ENCODE results near the gene IQCK. TPM values are rescaled to one million over a fixed set of nuclear protein-coding genes. Genes with fewer than 3 reads are reported as not detected.

IQCK gene
- total RNA-seq, 5 donors from 2014 or later (not counting 1 experiment from before 2014, with no cell fraction given): 1.6 to 3.3 (median 2.0) TPM

GRCh38 chr16:19722981-19723380, 4.9 kb downstream of the IQCK start:
- H3K4me1 Mint-ChIP-seq: peaks cover 5 to 18% (median 7%) of the 10 kb centered on the region in 3 donors
- Histone ChIP-seq H3K27ac (ENCODE audit: low read length) (no peak overlapping the region), H3K4me1 (ENCODE audit: control insufficient read depth in 1 of 2, extremely low read depth in 1 of 2, insufficient read depth in 2 of 2, low read length in 2 of 2) (peaks cover 4 to 8% of the 10 kb centered on the region in 2 experiments), H3K4me3 (ENCODE audit: control insufficient read depth in 1 of 2, extremely low read depth in 1 of 2, low read length in 1 of 2) (no peak overlapping the region), H3K36me3 (ENCODE audit: control insufficient read depth in 2 of 2, extremely low read depth in 1 of 2, insufficient read depth in 1 of 2, low read length in 1 of 2) (no peaks in the 10 kb centered on the region), H3K9me3 (no peaks in the 10 kb centered on the region), H3K27me3 (replicated peaks in 1 of 2; ENCODE audit: control insufficient read depth in 2 of 2, extremely low read depth in 1 of 2, insufficient read depth in 2 of 2, low read length in 1 of 2) (no peaks in the 10 kb centered on the region)
- WGBS (ENCODE audit: insufficient coverage): 94% methylated on average over 5 of the region's 7 CpGs
- ChIA-PET POLR2A (no interaction called here), CTCF (interaction anchor here in 1 of 2 donors (0.6 kb wide), 1 partner anchor 933 kb away, joined by 3 read pairs; the partner anchor contains the start of gene RPS15A)
- H3K27ac Mint-ChIP-seq: no peak overlapping the region
- no peaks in the 10 kb centered on the region for H3K36me3 Mint-ChIP-seq
- H3K27me3 Mint-ChIP-seq: no peaks in the 10 kb centered on the region
- ATAC-seq (replicated peaks in 1 of 4): no peak
- no peak overlapping the region for H3K4me3 Mint-ChIP-seq
- no peaks in the 10 kb centered on the region for H3K9me3 Mint-ChIP-seq
- DNase-seq: no peak

GRCh38 chr16:19728636-19728965, 10.5 kb downstream of the IQCK start:
- DNase-seq: no peak
- ChIA-PET POLR2A (interaction anchor here in 1 of 2 donors (0.6 kb wide), 2 partner anchors 92 to 172 kb away, joined by 4 to 6 read pairs; no protein-coding TSS in a partner anchor), CTCF (no interaction called here)
- H3K36me3 Mint-ChIP-seq: peaks cover 3% of the 10 kb centered on the region
- Histone ChIP-seq H3K9me3 (no peaks in the 10 kb centered on the region), H3K4me3 (ENCODE audit: control insufficient read depth in 1 of 2, extremely low read depth in 1 of 2, low read length in 1 of 2) (no peak overlapping the region), H3K27me3 (replicated peaks in 1 of 2; ENCODE audit: control insufficient read depth in 2 of 2, extremely low read depth in 1 of 2, insufficient read depth in 2 of 2, low read length in 1 of 2) (no peaks in the 10 kb centered on the region), H3K27ac (ENCODE audit: low read length) (no peak overlapping the region), H3K4me1 (ENCODE audit: control insufficient read depth in 1 of 2, extremely low read depth in 1 of 2, insufficient read depth in 2 of 2, low read length in 2 of 2) (no peaks in the 10 kb centered on the region), H3K36me3 (ENCODE audit: control insufficient read depth in 2 of 2, extremely low read depth in 1 of 2, insufficient read depth in 1 of 2, low read length in 1 of 2) (no peaks in the 10 kb centered on the region)
- WGBS (ENCODE audit: insufficient coverage): 33% methylated on average over 1 of the region's 3 CpGs
- peaks cover 0 to 2% (median 0%) of the 10 kb centered on the region in 3 donors for H3K4me1 Mint-ChIP-seq
- no peak overlapping the region for H3K27ac Mint-ChIP-seq
- no peaks in the 10 kb centered on the region for H3K27me3 Mint-ChIP-seq
- H3K9me3 Mint-ChIP-seq: no peaks in the 10 kb centered on the region
- no peak for ATAC-seq (replicated peaks in 1 of 4)
- H3K4me3 Mint-ChIP-seq: no peak overlapping the region

GRCh38 chr16:19733551-19733950, 15.5 kb downstream of the IQCK start:
- POLR2A ChIA-PET: no interaction called here
- Mint-ChIP-seq H3K4me3 (no peak overlapping the region), H3K27ac (no peak overlapping the region), H3K4me1 (no peaks in the 10 kb centered on the region), H3K27me3 (no peaks in the 10 kb centered on the region), H3K36me3 (peaks cover 19% of the 10 kb centered on the region), H3K9me3 (no peaks in the 10 kb centered on the region)
- H3K27ac ChIP-seq (ENCODE audit: low read length): no peak overlapping the region
- CTCF ChIA-PET: interaction anchor here in 1 of 2 donors (0.6 kb wide), 1 partner anchor 109 kb away, joined by 3 read pairs; no protein-coding TSS in a partner anchor
- H3K9me3 ChIP-seq: no peaks in the 10 kb centered on the region
- DNase-seq (no peak), ATAC-seq (replicated peaks in 1 of 4) (no peak)
- no peak overlapping the region for H3K4me3 ChIP-seq (ENCODE audit: control insufficient read depth in 1 of 2, extremely low read depth in 1 of 2, low read length in 1 of 2)
- H3K4me1 ChIP-seq (ENCODE audit: control insufficient read depth in 1 of 2, extremely low read depth in 1 of 2, insufficient read depth in 2 of 2, low read length in 2 of 2): no peaks in the 10 kb centered on the region
- peaks cover 0 to 2% of the 10 kb centered on the region in 2 donors for H3K36me3 ChIP-seq (ENCODE audit: control insufficient read depth in 2 of 2, extremely low read depth in 1 of 2, insufficient read depth in 1 of 2, low read length in 1 of 2)
- no peaks in the 10 kb centered on the region for H3K27me3 ChIP-seq (replicated peaks in 1 of 2; ENCODE audit: control insufficient read depth in 2 of 2, extremely low read depth in 1 of 2, insufficient read depth in 2 of 2, low read length in 1 of 2)
- no CpG with 5 or more reads among the region's 6 CpGs for WGBS (ENCODE audit: insufficient coverage)

- ChIA-PET CTCF (no interaction called here), POLR2A (no interaction called here)
- no peaks in the 10 kb centered on the region for H3K9me3 Mint-ChIP-seq
- no peaks in the 10 kb centered on the region for H3K4me1 Mint-ChIP-seq
- Histone ChIP-seq H3K4me3 (ENCODE audit: control insufficient read depth in 1 of 2, extremely low read depth in 1 of 2, low read length in 1 of 2) (no peak overlapping the region), H3K36me3 (ENCODE audit: control insufficient read depth in 2 of 2, extremely low read depth in 1 of 2, insufficient read depth in 1 of 2, low read length in 1 of 2) (peaks cover 0 to 2% of the 10 kb centered on the region in 2 donors), H3K4me1 (ENCODE audit: control insufficient read depth in 1 of 2, extremely low read depth in 1 of 2, insufficient read depth in 2 of 2, low read length in 2 of 2) (no peaks in the 10 kb centered on the region), H3K27me3 (replicated peaks in 1 of 2; ENCODE audit: control insufficient read depth in 2 of 2, extremely low read depth in 1 of 2, insufficient read depth in 2 of 2, low read length in 1 of 2) (no peaks in the 10 kb centered on the region), H3K9me3 (no peaks in the 10 kb centered on the region), H3K27ac (ENCODE audit: low read length) (no peak overlapping the region)
- H3K27me3 Mint-ChIP-seq: no peaks in the 10 kb centered on the region
- H3K4me3 Mint-ChIP-seq: no peak overlapping the region
- H3K36me3 Mint-ChIP-seq: peaks cover 25% of the 10 kb centered on the region
- WGBS (ENCODE audit: insufficient coverage): 93% methylated on average over 6 of the region's 9 CpGs
- ATAC-seq (replicated peaks in 1 of 4) (no peak), DNase-seq (no peak)
- no peak overlapping the region for H3K27ac Mint-ChIP-seq
Measured at GRCh38 chr16:19735074-19735867, 17.2 kb downstream of the IQCK start.

GRCh38 chr16:19737306-19738038, 19.4 kb downstream of the IQCK start:
- no peak overlapping the region for H3K27ac ChIP-seq (ENCODE audit: low read length)
- no peaks in the 10 kb centered on the region for H3K27me3 ChIP-seq (replicated peaks in 1 of 2; ENCODE audit: control insufficient read depth in 2 of 2, extremely low read depth in 1 of 2, insufficient read depth in 2 of 2, low read length in 1 of 2)
- Mint-ChIP-seq H3K4me1 (no peaks in the 10 kb centered on the region), H3K36me3 (peaks cover 28% of the 10 kb centered on the region), H3K4me3 (no peak overlapping the region), H3K9me3 (no peaks in the 10 kb centered on the region), H3K27ac (no peak overlapping the region), H3K27me3 (no peaks in the 10 kb centered on the region)
- H3K4me1 ChIP-seq (ENCODE audit: control insufficient read depth in 1 of 2, extremely low read depth in 1 of 2, insufficient read depth in 2 of 2, low read length in 2 of 2): no peaks in the 10 kb centered on the region
- DNase-seq (no peak), ATAC-seq (replicated peaks in 1 of 4) (no peak)
- H3K36me3 ChIP-seq (ENCODE audit: control insufficient read depth in 2 of 2, extremely low read depth in 1 of 2, insufficient read depth in 1 of 2, low read length in 1 of 2): peaks cover 0 to 2% of the 10 kb centered on the region in 2 donors
- CTCF ChIA-PET: no interaction called here
- no peak overlapping the region for H3K4me3 ChIP-seq (ENCODE audit: control insufficient read depth in 1 of 2, extremely low read depth in 1 of 2, low read length in 1 of 2)
- H3K9me3 ChIP-seq: no peaks in the 10 kb centered on the region
- POLR2A ChIA-PET: no interaction called here
- WGBS (ENCODE audit: insufficient coverage): 52% methylated on average over 9 of the region's 12 CpGs

GRCh38 chr16:19741354-19741753, 23.3 kb downstream of the IQCK start:
- Mint-ChIP-seq H3K27me3 (no peaks in the 10 kb centered on the region), H3K9me3 (no peaks in the 10 kb centered on the region), H3K4me3 (no peak overlapping the region), H3K36me3 (peaks cover 17% of the 10 kb centered on the region), H3K4me1 (no peaks in the 10 kb centered on the region), H3K27ac (no peak overlapping the region)
- H3K4me1 ChIP-seq (ENCODE audit: control insufficient read depth in 1 of 2, extremely low read depth in 1 of 2, insufficient read depth in 2 of 2, low read length in 2 of 2): no peaks in the 10 kb centered on the region
- H3K36me3 ChIP-seq (ENCODE audit: control insufficient read depth in 2 of 2, extremely low read depth in 1 of 2, insufficient read depth in 1 of 2, low read length in 1 of 2): no peaks in the 10 kb centered on the region
- ATAC-seq (replicated peaks in 1 of 4) (no peak), DNase-seq (no peak)
- no peak overlapping the region for H3K27ac ChIP-seq (ENCODE audit: low read length)
- POLR2A ChIA-PET: no interaction called here
- H3K4me3 ChIP-seq (ENCODE audit: control insufficient read depth in 1 of 2, extremely low read depth in 1 of 2, low read length in 1 of 2): no peak overlapping the region
- CTCF ChIA-PET: no interaction called here
- no peaks in the 10 kb centered on the region for H3K27me3 ChIP-seq (replicated peaks in 1 of 2; ENCODE audit: control insufficient read depth in 2 of 2, extremely low read depth in 1 of 2, insufficient read depth in 2 of 2, low read length in 1 of 2)
- H3K9me3 ChIP-seq: no peaks in the 10 kb centered on the region
- no CpG with 5 or more reads among the region's 1 CpG for WGBS (ENCODE audit: insufficient coverage)
